GM12864 (cell line): Measurements from ENCODE around the gene GRIN2A.

ENCODE experiments used
- DNase-seq: peaks from one replicate; pipeline ENCODE4 v3.0.0-alpha.2; 2011; ENCODE audit warnings: low read depth
- H3K4me3 ChIP-seq: 2 replicates; pipeline ENCODE4 v1.5.1; 2011; ENCODE audit warnings: mild to moderate bottlenecking, low read depth, low read length, control low read depth
- CTCF ChIP-seq: IDR thresholded peaks from 2 replicates; pipeline ENCODE4 v1.5.1; 2011; ENCODE audit warnings: low read depth, mild to moderate bottlenecking, moderate library complexity, low read length, control low read depth, inconsistent platforms; ENCODE audit errors: missing control alignments

GRIN2A gene

GRCh38 chr16:10045947-10046346 is 136.3 kb downstream of the GRIN2A start:
- no peak for DNase-seq
- TF ChIP-seq CTCF: no peak
- H3K4me3 ChIP-seq: no peak overlapping the region

GRCh38 chr16:10045291-10045775 is 136.9 kb downstream of the GRIN2A start:
- TF ChIP-seq CTCF: no peak
- no peak for DNase-seq
- H3K4me3 ChIP-seq: no peak overlapping the region

GRCh38 chr16:10040136-10041080 is 141.8 kb downstream of the GRIN2A start:
- DNase-seq: no peak
- TF ChIP-seq CTCF: no peak
- no peak overlapping the region for H3K4me3 ChIP-seq

- H3K4me3 ChIP-seq: no peak overlapping the region
- no peak for DNase-seq
- TF ChIP-seq CTCF: no peak
Observed at GRCh38 chr16:10039220-10040096, 142.8 kb downstream of the GRIN2A start.

- no peak overlapping the region for H3K4me3 ChIP-seq
- DNase-seq: no peak
Observed at GRCh38 chr16:10037751-10038150, 144.5 kb downstream of the GRIN2A start.

GRCh38 chr16:10036956-10037355 is 145.3 kb downstream of the GRIN2A start:
- H3K4me3 ChIP-seq: no peak overlapping the region
- no peak for TF ChIP-seq CTCF
- no peak for DNase-seq

More at GRCh38 chr16:10037751-10038150, 144.5 kb downstream of the GRIN2A start:
- TF ChIP-seq CTCF: no peak
